ENCODE data around the gene LYPD5.
"Not testable (repeated sequence)": the region's sequence is repeated elsewhere in the genome, so short reads cannot be mapped to it uniquely, and the experiment has no call there.

Gene LYPD5

GRCh38 chr19:43809762-43810696 lies 7.8 kb upstream of the LYPD5 start:
- TF ChIP-seq CTCF (IDR thresholded peaks at IDR 0.05; ENCODE audit: low read depth, low read length) = peak; percentile 49
- DNase-seq (ENCODE audit: extremely low read depth, low read depth) = peak; percentile 23

- no peak for DNase-seq (ENCODE audit: extremely low read depth, low read depth)
- no peak for TF ChIP-seq CTCF (IDR thresholded peaks at IDR 0.05; ENCODE audit: low read depth, low read length)
These were observed 5.4 kb upstream of the LYPD5 start for GRCh38 chr19:43807651-43808050.

- DNase-seq (ENCODE audit: extremely low read depth, low read depth) = no peak
- TF ChIP-seq CTCF (IDR thresholded peaks at IDR 0.05; ENCODE audit: low read depth, low read length) = no peak
These were observed 4.6 kb upstream of the LYPD5 start for GRCh38 chr19:43806848-43807247.

- not testable (repeated sequence) for DNase-seq (ENCODE audit: extremely low read depth, low read depth)
These were observed 4.2 kb upstream of the LYPD5 start for GRCh38 chr19:43806401-43806800.

- no peak for TF ChIP-seq CTCF (IDR thresholded peaks at IDR 0.05; ENCODE audit: low read depth, low read length)
- no peak for DNase-seq (ENCODE audit: extremely low read depth, low read depth)
These were observed 2.2 kb upstream of the LYPD5 start for GRCh38 chr19:43804432-43804831.

- TF ChIP-seq CTCF (IDR thresholded peaks at IDR 0.05; ENCODE audit: low read depth, low read length) = no peak
- no peak for DNase-seq (ENCODE audit: extremely low read depth, low read depth)
These were observed 2.6 kb downstream of the LYPD5 start for GRCh38 chr19:43799502-43800142.

GRCh38 chr19:43798546-43799409 lies 3.5 kb downstream of the LYPD5 start:
- DNase-seq (ENCODE audit: extremely low read depth, low read depth) = no peak
- TF ChIP-seq CTCF (IDR thresholded peaks at IDR 0.05; ENCODE audit: low read depth, low read length) = no peak

All from AG09319 (cell line).